COLO829 (cell line): ENCODE measurements around the gene IFNAR1.
A peak's percentile ranks its signal among the peaks of the same experiment; 100 is the strongest.

Experiments used
- DNase-seq: peaks from one replicate; pipeline ENCODE4 v3.0.0; 2012; ENCODE audit warnings: low spot score

The IFNAR1 gene

DNA sequence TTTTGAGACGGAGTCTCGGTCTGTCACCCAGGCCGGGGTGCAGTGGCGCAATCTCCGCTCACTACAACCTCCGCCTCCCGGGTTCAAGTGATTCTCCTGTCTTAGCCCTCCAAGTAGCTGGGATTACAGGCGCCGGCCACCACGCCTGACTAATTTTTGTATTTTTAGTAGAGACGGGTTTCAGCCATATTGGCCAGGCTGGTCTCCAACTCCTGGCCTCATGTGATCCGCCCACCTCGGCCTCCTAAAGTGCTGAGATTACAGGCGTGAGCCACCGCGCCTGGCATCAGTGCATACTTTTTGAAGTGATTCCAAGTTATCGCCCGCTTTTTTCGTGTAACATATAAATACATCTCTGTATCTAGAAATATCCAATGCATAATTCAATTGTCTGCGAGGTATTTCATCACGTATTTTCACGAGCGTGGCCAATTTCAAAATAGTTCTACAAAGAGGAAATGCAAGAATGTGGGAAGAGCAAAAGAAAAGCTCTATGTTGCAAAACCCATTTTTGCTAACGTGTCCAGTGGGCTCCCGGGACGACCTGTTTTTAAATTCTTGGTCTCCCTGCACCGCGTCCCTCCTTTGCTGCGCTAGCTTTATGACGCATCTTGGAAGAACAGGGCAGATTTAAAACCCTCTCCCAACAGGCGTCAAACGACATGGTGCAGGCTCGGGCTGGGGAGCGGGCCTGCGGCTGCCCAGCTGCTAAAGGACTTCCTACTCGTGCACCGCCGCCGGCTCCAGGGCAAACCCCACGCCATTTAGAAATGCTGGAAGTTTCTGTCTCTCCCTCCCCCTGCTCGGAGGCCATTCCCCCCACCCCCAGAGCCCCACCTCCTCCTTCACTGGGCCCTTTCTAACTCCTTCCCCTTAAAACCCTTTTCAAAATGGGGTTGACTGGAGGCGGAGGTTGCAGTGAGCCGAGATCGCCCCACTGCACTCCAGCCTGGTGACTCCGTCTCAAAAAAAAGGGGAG lies 77.5 kb downstream of the IFNAR1 start:
- DNase-seq: peak; percentile 36

DNA sequence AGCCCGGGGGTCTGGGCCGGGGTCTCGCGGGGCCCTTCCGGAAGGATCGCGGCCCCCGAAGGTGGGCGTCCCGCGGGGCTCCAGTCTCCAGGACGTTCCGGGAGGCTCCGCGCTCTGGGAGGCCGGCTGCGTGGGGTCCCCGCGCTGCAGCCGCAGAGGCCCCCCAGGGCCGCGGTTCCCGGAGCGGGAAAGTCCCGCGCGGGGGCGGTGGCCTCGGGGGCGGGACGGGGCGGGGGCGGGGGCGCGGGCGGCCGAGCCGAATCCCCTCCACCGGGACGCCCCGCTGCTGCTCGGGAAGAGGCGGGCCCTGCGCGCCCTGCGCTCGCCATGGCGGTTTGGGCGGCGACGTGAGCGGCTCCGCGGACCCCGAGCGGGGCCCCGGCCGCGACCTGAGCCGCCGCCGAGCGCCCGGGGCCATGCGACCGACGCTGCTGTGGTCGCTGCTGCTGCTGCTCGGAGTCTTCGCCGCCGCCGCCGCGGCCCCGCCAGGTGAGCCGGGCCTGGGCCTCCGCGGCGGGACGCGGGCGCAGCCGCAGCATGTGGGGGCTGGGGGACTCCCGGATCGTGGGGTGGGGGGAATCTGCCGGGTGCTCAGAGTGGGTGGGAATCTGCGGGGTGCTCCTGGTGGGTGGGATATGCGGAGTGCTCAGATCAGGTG lies 78.5 kb downstream of the IFNAR1 start, which contains the start of gene IFNGR2:
Gene IFNGR2, plus strand, starts transcription at position 286 of the 658 bp plus-strand sequence. Its CDS starts 131 bp downstream, at position 417.
- no peak for DNase-seq

DNA sequence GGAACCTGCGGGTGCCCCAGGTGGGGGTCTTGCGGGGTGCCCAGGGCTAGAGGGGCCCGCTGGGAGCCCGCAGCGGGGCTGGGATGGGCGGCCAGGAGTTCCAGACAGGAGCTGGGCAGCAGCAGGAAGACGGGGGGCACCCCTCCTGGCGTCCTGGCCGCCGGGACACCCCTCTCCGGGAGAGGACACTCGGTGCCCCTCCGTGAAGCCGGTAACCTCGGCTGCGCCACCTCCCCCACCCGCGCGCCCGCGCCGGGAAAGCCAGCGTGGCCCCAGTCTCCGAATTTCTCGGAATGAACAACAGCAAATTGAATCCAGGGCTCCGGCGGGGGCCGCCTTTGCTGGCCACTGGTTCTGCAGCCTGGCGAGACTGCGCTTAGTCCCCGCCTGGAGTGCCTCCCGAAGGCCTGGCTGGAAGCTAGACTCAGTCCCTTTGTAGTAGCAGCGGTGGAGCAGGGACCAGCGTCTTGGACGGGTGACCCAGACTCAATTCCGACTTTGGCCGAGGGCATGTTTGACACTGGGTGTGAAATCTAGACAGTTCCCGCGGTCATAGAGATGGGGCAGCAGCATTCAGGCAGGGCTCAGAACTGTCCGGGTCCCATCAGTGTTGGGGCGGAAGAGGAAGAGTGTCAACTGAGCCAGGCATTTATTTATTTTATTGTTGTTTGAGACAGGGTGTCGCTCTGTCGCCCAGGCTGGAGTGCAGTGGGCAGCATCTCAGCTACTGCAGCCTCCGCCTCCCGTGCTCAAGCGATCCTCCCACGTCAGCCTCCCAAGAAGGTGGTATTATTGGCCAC lies 79.2 kb downstream of the IFNAR1 start:
- DNase-seq: no peak

DNA sequence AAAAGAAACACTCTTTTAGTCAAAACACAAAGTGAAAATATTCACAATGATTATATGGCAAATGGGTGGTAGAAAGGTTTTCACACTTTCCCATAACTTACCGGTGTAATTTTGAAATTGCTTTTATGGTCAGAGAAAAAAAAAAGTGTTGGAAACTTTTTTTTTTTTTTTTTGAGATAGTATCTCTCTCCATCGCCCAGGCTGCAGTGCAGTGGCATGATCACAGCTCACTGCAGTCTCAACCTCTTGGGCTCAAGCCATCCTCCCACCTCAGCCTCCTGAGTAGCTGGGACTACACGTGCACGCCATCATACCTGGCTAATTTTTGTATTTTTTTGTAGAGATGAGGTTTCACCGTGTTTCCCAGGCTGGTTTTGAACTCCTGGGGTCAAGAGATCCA lies 81.7 kb downstream of the IFNAR1 start:
- DNase-seq: no peak
